H1 (cell line): Measurements from ENCODE around the gene TMPRSS11B. TPM values are rescaled to one million over a fixed set of nuclear protein-coding genes. Genes with fewer than 3 reads are reported as not detected.

Experiments used
- CTCF ChIA-PET: fragments of 300-600 bp; sonication (Branson Sonifier 250); formaldehyde crosslinking; loops from one replicate; lab custom pipeline; 2021; ENCODE audit not compliant: partially characterized antibody; lab: Charles Lee
- POLR2A ChIA-PET: fragments of 300-600 bp; sonication (Branson Sonifier 250); formaldehyde crosslinking; loops from one replicate; lab custom pipeline; 2021; ENCODE audit warnings: inconsistent platforms; ENCODE audit not compliant: partially characterized antibody; lab: Charles Lee
- DNase-seq, 2 experiments: peaks; one replicate each; pipeline versions ENCODE4 v3.0.0 to v3.0.0-alpha.2; 2010 to 2022; ENCODE audit warnings: low spot score in 2 of 2, low read depth in 1 of 2, mixed read lengths in 1 of 2
- FAIRE-seq: peaks from 2 replicates; lab custom pipeline; 2011; peaks lifted over from hg19 to GRCh38; lab: Jason Lieb, UNC
- H2AFZ ChIP-seq: 2 replicates; pipeline ENCODE4 v1.8.1; 2012; ENCODE audit warnings: low read length, inconsistent platforms
- H2AK5ac ChIP-seq: 2 replicates; pipeline ENCODE4 v1.6.1; 2013; ENCODE audit warnings: low read depth, low read length
- H2BK120ac ChIP-seq: replicated peaks from 2 replicates; pipeline ENCODE3; 2013; ENCODE audit warnings: low read depth, low read length, inconsistent platforms
- H2BK12ac ChIP-seq: 2 replicates; pipeline ENCODE4 v1.6.1; 2013; ENCODE audit warnings: low read depth, low read length
- H2BK15ac ChIP-seq: 2 replicates; pipeline ENCODE4 v1.6.1; 2013; ENCODE audit warnings: low read length
- H2BK20ac ChIP-seq: 2 replicates; pipeline ENCODE4 v1.6.1; 2013; ENCODE audit warnings: low read length
- H2BK5ac ChIP-seq: 2 replicates; pipeline ENCODE4 v1.6.1; 2013; ENCODE audit warnings: low read depth, low read length
- H3K14ac ChIP-seq: 2 replicates; pipeline ENCODE4 v1.6.1; 2013; ENCODE audit warnings: inconsistent platforms; ENCODE audit not compliant: insufficient read length
- H3K18ac ChIP-seq: 2 replicates; pipeline ENCODE4 v1.6.1; 2013; ENCODE audit warnings: low read length; ENCODE audit errors: extremely low read depth
- H3K23ac ChIP-seq: 2 replicates; pipeline ENCODE4 v1.6.1; 2013; ENCODE audit warnings: inconsistent platforms; ENCODE audit not compliant: insufficient read length
- H3K23me2 ChIP-seq: 2 replicates; pipeline ENCODE4 v1.6.1; 2013; ENCODE audit warnings: low read depth, low read length
- H3K27ac ChIP-seq: 2 replicates; pipeline ENCODE4 v1.6.1; 2011; ENCODE audit warnings: low read depth, low read length, inconsistent platforms
- H3K27me3 ChIP-seq, 4 experiments: replicated peaks in 1 of 4; 1 replicate in 1 of 4; 2 replicates in 3 of 4; pipeline versions ENCODE4 v1.6.1 to v1.8.1; 2011 to 2013; ENCODE audit warnings: low read length in 3 of 4, mild to moderate bottlenecking in 3 of 4, inconsistent platforms in 2 of 4, mixed read lengths in 2 of 4, moderate library complexity in 1 of 4; ENCODE audit not compliant: control insufficient read depth in 3 of 4, insufficient read depth in 3 of 4; ENCODE audit errors: extremely low read depth in 1 of 4
- H3K36me3 ChIP-seq, 4 experiments: 2 replicates each; pipeline versions ENCODE4 v1.6.1 to v1.8.1; 2011 to 2013; ENCODE audit warnings: mild to moderate bottlenecking in 4 of 4, low read length in 3 of 4, moderate library complexity in 2 of 4, control low read depth in 1 of 4, inconsistent platforms in 1 of 4; ENCODE audit not compliant: insufficient read depth in 4 of 4, control insufficient read depth in 2 of 4
- H3K4ac ChIP-seq: replicated peaks from 2 replicates; pipeline ENCODE3; 2013; ENCODE audit warnings: low read length, low read depth, mixed read lengths, inconsistent platforms; ENCODE audit not compliant: insufficient read length
- H3K4me1 ChIP-seq, 4 experiments: replicated peaks in 1 of 4; 1 replicate in 1 of 4; 2 replicates in 3 of 4; pipeline versions ENCODE4 v1.6.1 to v1.8.1; 2011 to 2013; ENCODE audit warnings: low read length in 3 of 4, inconsistent platforms in 2 of 4, mixed read lengths in 1 of 4; ENCODE audit not compliant: insufficient read depth in 4 of 4, control insufficient read depth in 3 of 4
- H3K4me2 ChIP-seq, 2 experiments: 2 replicates each; pipeline versions ENCODE4 v1.6.1 to v1.8.1; 2011 to 2013; ENCODE audit warnings: low read depth in 2 of 2, low read length in 2 of 2, control low read depth in 1 of 2, inconsistent platforms in 1 of 2, mild to moderate bottlenecking in 1 of 2; ENCODE audit not compliant: insufficient read depth in 1 of 2
- H3K4me3 ChIP-seq, 4 experiments: fragments of 200-600, 300-600 bp in 1 of 4; sonication (generic), shearing (Covaris generic), sonication (Bioruptor Twin) in 1 of 4; 2 replicates each; pipeline versions ENCODE4 v1.5.1 to v1.8.1; 2011 to 2016; ENCODE audit warnings: low read length in 4 of 4, low read depth in 3 of 4, control low read depth in 2 of 4, inconsistent platforms in 2 of 4, mild to moderate bottlenecking in 2 of 4, mixed read lengths in 1 of 4, moderate library complexity in 1 of 4; ENCODE audit not compliant: insufficient read depth in 2 of 4; ENCODE audit errors: extremely low read depth in 1 of 4
- H3K56ac ChIP-seq: replicated peaks from 2 replicates; pipeline ENCODE3; 2013; ENCODE audit warnings: low read depth, mild to moderate bottlenecking, mixed read lengths, low read length, inconsistent platforms; ENCODE audit not compliant: insufficient read length
- H3K79me1 ChIP-seq: 2 replicates; pipeline ENCODE4 v1.6.1; 2013; ENCODE audit warnings: low read depth, low read length, control low read depth
- H3K79me2 ChIP-seq, 2 experiments: 2 replicates each; pipeline versions ENCODE4 v1.6.1 to v1.8.1; 2012 to 2013; ENCODE audit warnings: low read length in 2 of 2, mild to moderate bottlenecking in 2 of 2, inconsistent platforms in 1 of 2; ENCODE audit not compliant: insufficient read depth in 2 of 2, control insufficient read depth in 1 of 2
- H3K9ac ChIP-seq, 4 experiments: replicated peaks in 1 of 4; 1 replicate in 1 of 4; 2 replicates in 3 of 4; pipeline versions ENCODE4 v1.6.1 to v1.8.1; 2011 to 2013; ENCODE audit warnings: low read depth in 3 of 4, low read length in 3 of 4, control low read depth in 2 of 4, mild to moderate bottlenecking in 2 of 4, moderate library complexity in 2 of 4, inconsistent platforms in 1 of 4; ENCODE audit errors: extremely low read depth in 1 of 4
- H3K9me3 ChIP-seq, 2 experiments: 2 replicates each; pipeline versions ENCODE4 v1.6.1 to v1.8.1; 2012 to 2013; ENCODE audit warnings: mild to moderate bottlenecking in 2 of 2, moderate library complexity in 2 of 2, control low read depth in 1 of 2, inconsistent platforms in 1 of 2, low read depth in 1 of 2, low read length in 1 of 2, mixed read lengths in 1 of 2; ENCODE audit not compliant: insufficient read depth in 2 of 2
- H4K20me1 ChIP-seq, 2 experiments: replicated peaks in 1 of 2; 2 replicates each; pipeline versions ENCODE3 to v1.8.1; 2011 to 2013; ENCODE audit warnings: inconsistent platforms in 2 of 2, low read length in 2 of 2, mild to moderate bottlenecking in 1 of 2; ENCODE audit not compliant: insufficient read depth in 2 of 2, control insufficient read depth in 1 of 2
- H4K5ac ChIP-seq: 2 replicates; pipeline ENCODE4 v1.6.1; 2013; ENCODE audit warnings: low read length, low read depth, mixed read lengths, inconsistent platforms; ENCODE audit not compliant: insufficient read length
- H4K8ac ChIP-seq: 2 replicates; pipeline ENCODE4 v1.8.0; 2013; ENCODE audit warnings: mild to moderate bottlenecking, moderate library complexity, low read length, inconsistent platforms; ENCODE audit not compliant: insufficient read depth; ENCODE audit errors: extremely low read depth
- H4K91ac ChIP-seq: replicated peaks from 2 replicates; pipeline ENCODE3; 2013; ENCODE audit warnings: low read length, mixed read lengths, inconsistent platforms; ENCODE audit not compliant: insufficient read length
- ASH2L ChIP-seq: fragments of 200-600, 300-600 bp; sonication (generic); IDR thresholded peaks from one replicate; pipeline ENCODE4 v1.7.1; 2017; ENCODE audit warnings: low read length
- CHD2 ChIP-seq: IDR thresholded peaks from 2 replicates; pipeline ENCODE4 v1.6.1; 2012; ENCODE audit warnings: low read length, improper control_type of control experiment
- CREB1 ChIP-seq: IDR thresholded peaks from 2 replicates; pipeline ENCODE4 v1.6.1; 2012; ENCODE audit warnings: inconsistent platforms
- EGR1 ChIP-seq: IDR thresholded peaks from 2 replicates; pipeline ENCODE4 v1.6.1; 2011; ENCODE audit warnings: low read depth, low read length, borderline replicate concordance
- NANOG ChIP-seq: IDR thresholded peaks from 2 replicates; pipeline ENCODE4 v1.6.1; 2011; ENCODE audit warnings: low read length, low read depth, mild to moderate bottlenecking, inconsistent platforms; ENCODE audit not compliant: insufficient read depth, poor library complexity, severe bottlenecking
- RNF2 ChIP-seq: fragments of 200-900, 300-1000 bp; sonication (generic); IDR thresholded peaks from 2 replicates; pipeline ENCODE4 v1.7.1; 2016; ENCODE audit warnings: borderline replicate concordance, low read depth, mild to moderate bottlenecking, antibody characterized with exemption, low read length; ENCODE audit not compliant: poor library complexity, severe bottlenecking; ENCODE audit errors: missing control alignments
- TAF7 ChIP-seq: optimal IDR thresholded peaks from 2 replicates; pipeline ENCODE3; 2011; ENCODE audit warnings: low read depth, mild to moderate bottlenecking, inconsistent platforms, low read length, moderate library complexity, borderline replicate concordance
- TBP ChIP-seq: IDR thresholded peaks from 2 replicates; pipeline ENCODE4 v1.6.1; 2011; ENCODE audit warnings: low read depth, low read length, improper control_type of control experiment
- TEAD4 ChIP-seq: IDR thresholded peaks from 2 replicates; pipeline ENCODE4 v1.6.1; 2012; ENCODE audit warnings: low read depth, low read length, inconsistent platforms, mixed read lengths
- USF2 ChIP-seq: IDR thresholded peaks from 2 replicates; pipeline ENCODE4 v1.6.1; 2011; ENCODE audit warnings: low read length, improper control_type of control experiment
- WGBS, 2 experiments: shearing (Covaris generic) in 1 of 2; methylation state at CpG; one replicate each; pipeline versions ENCODE4 v1.1.6 to v1.1.7; 2013 to 2015; ENCODE audit warnings: low lambda C conversion rate in 2 of 2, mixed read lengths in 2 of 2, inconsistent platforms in 1 of 2, low coverage in 1 of 2, missing lambda C conversion rate in 1 of 2; ENCODE audit not compliant: insufficient replicate concordance in 2 of 2, insufficient coverage in 1 of 2, insufficient read length in 1 of 2; ENCODE audit errors: extremely low coverage in 1 of 2, missing lambda C conversion rate in 1 of 2; 5-methylcytosine and 5-hydroxymethylcytosine counted together
- polyA plus RNA-seq, 7 experiments: library from polyadenylated mRNA; depleted of rRNA in 3 of 7; stranded (reverse) in 5 of 7; unstranded in 2 of 7; fragments of >200 nt in 5 of 7; fragments of 200-250 nt in 2 of 7; gene quantifications; 1 replicate in 5 of 7; 2 replicates in 1 of 7; 4 replicates in 1 of 7; pipeline versions ENCODE4 v1.2.1 to v1.2.3, GENCODE V29; 2011 to 2013; ENCODE audit warnings: missing spikeins in 2 of 7, mixed read lengths in 2 of 7
- total RNA-seq: library from RNA; stranded (reverse); fragmentation: NEBNext Ultra II Directional; extraction: Animal tissue kit (Norgen Biotek cat#: 25700); gene quantifications from 2 replicates; pipeline ENCODE4 v1.2.1, GENCODE V29; 2021
- TF ChIP-seq, protein P1 (sequence below): IDR thresholded peaks from 2 replicates; pipeline ENCODE4 v1.6.1; 2012; ENCODE audit warnings: inconsistent platforms

The TMPRSS11B gene
- total and polyA plus RNA-seq, 2 of the 8 experiments (the other 6 are each of a cell fraction or from before 2014, with no cell fraction given), result not detected

DNA sequence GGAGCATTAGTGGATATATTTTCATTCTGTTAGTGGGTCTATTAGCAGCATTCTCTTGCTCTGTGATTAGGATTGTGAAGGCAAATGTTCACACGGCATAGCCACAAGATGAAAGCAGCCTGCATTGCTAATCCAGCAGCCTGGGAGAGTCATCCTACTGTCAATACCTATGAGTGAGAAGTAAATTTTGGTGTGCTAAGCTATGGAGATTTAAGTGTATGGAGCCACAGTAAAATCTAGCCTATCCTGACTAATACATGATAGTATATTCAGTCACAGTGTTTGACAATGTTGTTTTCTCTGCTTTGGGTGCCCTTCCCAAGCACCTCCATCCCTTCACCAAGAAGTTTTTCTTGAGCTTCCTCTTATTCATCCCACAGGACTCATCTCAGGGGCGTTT lies 68.6 kb downstream of the TMPRSS11B start:
- Histone ChIP-seq H3K79me1 (no peaks in the 10 kb centered on the region), H3K9me3 (peaks cover 10 to 13% of the 10 kb centered on the region in 2 experiments; a peak in 3 of 4 replicates), H2BK120ac (no peak overlapping the region), H3K4ac (no peak overlapping the region), H4K5ac (no peak overlapping the region), H2BK12ac (no peak overlapping the region), H2BK15ac (no peak overlapping the region), H2BK20ac (no peak overlapping the region), H3K18ac (no peak overlapping the region), H3K4me3 (no peak overlapping the region), H2AK5ac (no peak overlapping the region), H3K4me2 (no peak overlapping the region), H3K27ac (no peak overlapping the region), H3K36me3 (no peaks in the 10 kb centered on the region), H3K23me2 (no peaks in the 10 kb centered on the region), H4K20me1 (no peaks in the 10 kb centered on the region), H3K56ac (no peak overlapping the region), H3K14ac (no peak overlapping the region), H2BK5ac (no peak overlapping the region), H3K27me3 (no peaks in the 10 kb centered on the region), H3K23ac (no peak overlapping the region), H3K4me1 (no peaks in the 10 kb centered on the region), H3K9ac (no peak overlapping the region), H3K79me2 (no peaks in the 10 kb centered on the region), H4K91ac (no peak overlapping the region), H4K8ac (no peak overlapping the region), H2AFZ (no peak overlapping the region)
- FAIRE-seq (no peak), DNase-seq (no peak)
- ChIA-PET POLR2A (no interaction called here), CTCF (interaction anchor here (0.6 to 5.3 kb wide), 12 partner anchors 9 to 1414 kb away, joined by 3 to 43 read pairs (median 8); no protein-coding TSS in a partner anchor)
- TF ChIP-seq CHD2 (no peak), ASH2L (no peak), TAF7 (no peak), EGR1 (no peak), NANOG (no peak), CREB1 (no peak), TEAD4 (no peak), USF2 (no peak), RNF2 (no peak), TBP (no peak)
- TF ChIP-seq, protein P1, sequence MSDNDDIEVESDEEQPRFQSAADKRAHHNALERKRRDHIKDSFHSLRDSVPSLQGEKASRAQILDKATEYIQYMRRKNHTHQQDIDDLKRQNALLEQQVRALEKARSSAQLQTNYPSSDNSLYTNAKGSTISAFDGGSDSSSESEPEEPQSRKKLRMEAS, result no peak
- 84% methylated on average over 2 of the region's 2 CpGs; no CpG with 5 or more reads in 1 of the 2 experiments for WGBS, 2 experiments
